KMS-11 (cell line): ENCODE measurements around the gene CCDC183.
"Not testable (repeated sequence)": the region's sequence is repeated elsewhere in the genome, so short reads cannot be mapped to it uniquely, and the experiment has no call there.

Experiments used
- H2AFZ ChIP-seq: fragments of 200-600 bp; sonication (generic); 2 replicates; pipeline ENCODE4 v1.6.1; 2016; ENCODE audit warnings: antibody characterized with exemption, mixed run types, low read depth
- H3K27ac ChIP-seq: fragments of 200-600 bp; sonication (generic); 2 replicates; pipeline ENCODE4 v1.6.1; 2016; ENCODE audit warnings: mild to moderate bottlenecking, mixed run types
- H3K27me3 ChIP-seq: fragments of 200-600 bp; sonication (generic); 2 replicates; pipeline ENCODE4 v1.6.1; 2017; ENCODE audit warnings: mild to moderate bottlenecking, low read depth, mixed run types, moderate library complexity; ENCODE audit not compliant: insufficient read depth
- H3K36me3 ChIP-seq: fragments of 200-600 bp; sonication (generic); 2 replicates; pipeline ENCODE4 v1.6.1; 2017; ENCODE audit warnings: mild to moderate bottlenecking, mixed run types; ENCODE audit not compliant: insufficient read depth
- H3K4me1 ChIP-seq: fragments of 200-600 bp; sonication (generic); 2 replicates; pipeline ENCODE4 v1.6.1; 2016; ENCODE audit warnings: mild to moderate bottlenecking, low read depth, mixed run types; ENCODE audit not compliant: poor library complexity, severe bottlenecking
- H3K4me2 ChIP-seq: fragments of 200-600 bp; sonication (generic); 2 replicates; pipeline ENCODE4 v1.7.0; 2016; ENCODE audit warnings: mild to moderate bottlenecking, mixed run types
- H3K4me3 ChIP-seq: fragments of 200-600 bp; sonication (generic); IDR thresholded peaks from 2 replicates; pipeline ENCODE4 v1.6.1; 2017; ENCODE audit warnings: low read depth, low read length, mixed read lengths; ENCODE audit not compliant: insufficient read depth
- H3K79me2 ChIP-seq: fragments of 200-600 bp; sonication (generic); 2 replicates; pipeline ENCODE4 v1.6.1; 2016; ENCODE audit warnings: low read depth, mixed run types; ENCODE audit not compliant: insufficient read depth
- H3K9ac ChIP-seq: fragments of 200-600 bp; sonication (generic); 2 replicates; pipeline ENCODE4 v1.6.1; 2016; ENCODE audit warnings: mild to moderate bottlenecking, mixed run types
- H4K20me1 ChIP-seq: fragments of 200-600 bp; sonication (generic); 2 replicates; pipeline ENCODE4 v1.6.1; 2016; ENCODE audit warnings: mild to moderate bottlenecking, mixed run types; ENCODE audit not compliant: insufficient read depth
- CTCF ChIP-seq: fragments of 200-600 bp; sonication (generic); conservative IDR thresholded peaks from 2 replicates; pipeline ENCODE4 v1.6.1; 2017; ENCODE audit warnings: low read depth, mild to moderate bottlenecking, antibody characterized with exemption, low read length, moderate library complexity, mixed read lengths

Gene CCDC183

GRCh38 chr9:136784249-136784996, 11.7 kb upstream of the CCDC183 start:
- Histone ChIP-seq H3K36me3 (no peaks in the 10 kb centered on the region), H3K9ac (no peak overlapping the region), H2AFZ (no peak overlapping the region), H3K79me2 (no peaks in the 10 kb centered on the region), H4K20me1 (no peaks in the 10 kb centered on the region), H3K27me3 (peaks cover 38% of the 10 kb centered on the region), H3K4me1 (peaks cover 41% of the 10 kb centered on the region), H3K27ac (no peak overlapping the region), H3K4me3 (no peak overlapping the region), H3K4me2 (peak overlapping the region; percentile 4; the same call in 1 of the 2 replicates)
- peak; percentile 66 for TF ChIP-seq CTCF

GRCh38 chr9:136784997-136785361, 11.2 kb upstream of the CCDC183 start:
- Histone ChIP-seq H3K27me3 (peaks cover 32% of the 10 kb centered on the region; the same call in 1 of the 2 replicates), H4K20me1 (no peaks in the 10 kb centered on the region), H3K36me3 (no peaks in the 10 kb centered on the region), H3K9ac (no peak overlapping the region), H3K4me1 (peaks cover 43% of the 10 kb centered on the region), H2AFZ (no peak overlapping the region), H3K4me3 (no peak overlapping the region), H3K4me2 (peak overlapping the region; percentile 4; the same call in 1 of the 2 replicates), H3K27ac (no peak overlapping the region), H3K79me2 (no peaks in the 10 kb centered on the region)
- TF ChIP-seq CTCF, result no peak

GRCh38 chr9:136785565-136786355, 10.4 kb upstream of the CCDC183 start:
- H4K20me1 ChIP-seq, H3K27ac ChIP-seq, H3K9ac ChIP-seq, H3K4me3 ChIP-seq, H3K36me3 ChIP-seq, H3K79me2 ChIP-seq, H2AFZ ChIP-seq: not testable (repeated sequence)
- Histone ChIP-seq H3K4me2 (peak overlapping the region; percentile 4; the same call in 1 of the 2 replicates), H3K27me3 (peaks cover 25% of the 10 kb centered on the region; the same call in 1 of the 2 replicates), H3K4me1 (peaks cover 50% of the 10 kb centered on the region)

- Histone ChIP-seq H3K9ac (no peak overlapping the region), H3K27ac (no peak overlapping the region), H2AFZ (no peak overlapping the region), H3K4me1 (peaks cover 50% of the 10 kb centered on the region), H4K20me1 (no peaks in the 10 kb centered on the region), H3K27me3 (peaks cover 18% of the 10 kb centered on the region; the same call in 1 of the 2 replicates), H3K36me3 (no peaks in the 10 kb centered on the region), H3K4me3 (no peak overlapping the region), H3K4me2 (no peak overlapping the region), H3K79me2 (no peaks in the 10 kb centered on the region)
- no peak for TF ChIP-seq CTCF
Measured at GRCh38 chr9:136786451-136786850, 9.7 kb upstream of the CCDC183 start.

GRCh38 chr9:136786983-136787382, 9.2 kb upstream of the CCDC183 start:
- H4K20me1 ChIP-seq, H3K27ac ChIP-seq, H3K79me2 ChIP-seq, H3K36me3 ChIP-seq, H3K4me2 ChIP-seq, H2AFZ ChIP-seq, H3K4me3 ChIP-seq, H3K9ac ChIP-seq: not testable (repeated sequence)
- peaks cover 53% of the 10 kb centered on the region for H3K4me1 ChIP-seq
- peaks cover 13% of the 10 kb centered on the region; the same call in 1 of the 2 replicates for H3K27me3 ChIP-seq
